HepG2 (cell line): ENCODE measurements around the gene DUSP9. TPM values are rescaled to one million over a fixed set of nuclear protein-coding genes. Genes with fewer than 3 reads are reported as not detected.

Experiments used
- AGO1 ChIP-seq: fragments of 200-400 bp; formaldehyde crosslinking; IDR thresholded peaks from 2 replicates; pipeline ENCODE4 v1.6.1; 2017; ENCODE audit warnings: mild to moderate bottlenecking, low read depth, low read length, moderate library complexity; ENCODE audit not compliant: poor library complexity, severe bottlenecking
- GABPB1 ChIP-seq: IDR thresholded peaks from 2 replicates; pipeline ENCODE4 v1.6.1; 2016; ENCODE audit warnings: mild to moderate bottlenecking, missing genetic modification reagents, moderate library complexity, missing compliant biosample characterization
- HDAC2 ChIP-seq: sonication (generic); formaldehyde crosslinking; IDR thresholded peaks from 2 replicates; pipeline ENCODE4 v1.4.0; 2020; ENCODE audit warnings: missing genetic modification reagents
- KDM2A ChIP-seq: sonication (generic); formaldehyde crosslinking; IDR thresholded peaks from 2 replicates; pipeline ENCODE4 v1.4.0; 2020; ENCODE audit warnings: low read depth, missing genetic modification reagents, borderline replicate concordance
- NONO ChIP-seq, 2 experiments: fragments of 450-650 bp in 1 of 2; sonication (generic) in 1 of 2; formaldehyde crosslinking in 1 of 2; IDR thresholded peaks in 1 of 2; conservative IDR thresholded peaks in 1 of 2; 2 replicates each; pipeline versions ENCODE4 v1.6.1 to v1.8.0; 2017 to 2022; ENCODE audit warnings: mild to moderate bottlenecking in 1 of 2, missing genetic modification reagents in 1 of 2, moderate library complexity in 1 of 2
- PAF1 ChIP-seq: IDR thresholded peaks from 2 replicates; pipeline ENCODE4 v1.6.1; 2016; ENCODE audit warnings: missing genetic modification reagents, missing compliant biosample characterization
- ZBTB42 ChIP-seq: sonication (generic); formaldehyde crosslinking; IDR thresholded peaks from 2 replicates; pipeline ENCODE4 v1.5.0; 2020; ENCODE audit warnings: mild to moderate bottlenecking, missing genetic modification reagents
- ZNF724P ChIP-seq: sonication (generic); formaldehyde crosslinking; IDR thresholded peaks from 2 replicates; pipeline ENCODE4 v1.8.0; 2022; ENCODE audit warnings: missing genetic modification reagents, borderline replicate concordance
- polyA plus RNA-seq, 8 experiments: library from polyadenylated mRNA; depleted of rRNA in 3 of 8; stranded (reverse) in 7 of 8; unstranded in 1 of 8; fragments of >200 nt; fragmentation: Illumina TruSeq in 4 of 8; extraction: Trizol in 4 of 8; gene quantifications; 2 replicates each; pipeline versions ENCODE4 v1.2.1 to v1.2.3, GENCODE V29; 2011 to 2016; ENCODE audit warnings: low read depth in 4 of 8, missing spikeins in 1 of 8, mixed read lengths in 1 of 8; ENCODE audit not compliant: insufficient read depth in 1 of 8
- total RNA-seq, 5 experiments: library from RNA; depleted of rRNA; stranded (reverse); fragments of >200 nt; fragmentation: Illumina TruSeq; extraction: Trizol; gene quantifications; 2 replicates each; pipeline ENCODE4 v1.2.3, GENCODE V29; 2016; ENCODE audit warnings: low read depth in 1 of 5
- TF ChIP-seq, protein P1 (sequence below): sonication (generic); formaldehyde crosslinking; IDR thresholded peaks from 2 replicates; pipeline ENCODE4 v1.8.1; 2023; ENCODE audit warnings: mild to moderate bottlenecking, moderate library complexity, missing genetic modification reagents
- TF ChIP-seq, protein P2 (sequence below): conservative IDR thresholded peaks from 2 replicates; pipeline ENCODE4 v1.6.1; 2018; ENCODE audit warnings: missing genetic modification reagents
- TF ChIP-seq, protein P3 (sequence below): sonication (generic); formaldehyde crosslinking; IDR thresholded peaks from 2 replicates; pipeline ENCODE4 v1.4.0; 2020; ENCODE audit warnings: missing genetic modification reagents, low read depth, mild to moderate bottlenecking, borderline replicate concordance
- TF ChIP-seq, protein P4 (sequence below): sonication (generic); formaldehyde crosslinking; IDR thresholded peaks from 2 replicates; pipeline ENCODE4 v1.5.0; 2020; ENCODE audit warnings: missing genetic modification reagents

Gene DUSP9
- total and polyA plus RNA-seq, 2 of the 13 experiments (the other 11 are each of a cell fraction or from before 2014, with no cell fraction given): 235 to 435 TPM

DNA sequence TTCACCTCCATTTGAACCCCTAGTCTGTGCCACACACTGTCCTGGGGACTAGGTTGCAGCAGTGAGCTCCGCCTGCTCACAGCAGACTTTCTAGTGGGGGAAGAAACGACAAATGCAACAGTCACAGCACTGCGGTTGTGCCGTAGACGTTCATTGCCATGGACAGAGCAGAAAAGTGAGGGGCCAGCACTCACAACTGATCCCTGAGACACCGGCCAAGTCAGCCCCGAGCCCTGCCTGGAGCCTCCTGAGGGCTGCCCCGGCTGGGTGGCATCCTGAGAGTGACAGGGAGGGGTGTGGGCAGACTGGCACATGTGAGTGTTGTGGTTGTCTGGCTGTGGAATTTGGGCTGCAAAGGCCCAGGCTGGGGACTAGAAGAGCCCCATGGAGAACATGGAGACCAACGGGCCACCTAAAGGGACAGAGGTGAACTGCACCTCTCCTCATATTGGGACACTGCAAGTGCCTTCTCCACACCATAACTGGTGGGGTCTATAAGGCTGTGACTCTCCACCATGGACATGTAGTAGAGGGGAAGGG is 4.6 kb downstream of the DUSP9 start (continued):
- TF ChIP-seq, protein P1, sequence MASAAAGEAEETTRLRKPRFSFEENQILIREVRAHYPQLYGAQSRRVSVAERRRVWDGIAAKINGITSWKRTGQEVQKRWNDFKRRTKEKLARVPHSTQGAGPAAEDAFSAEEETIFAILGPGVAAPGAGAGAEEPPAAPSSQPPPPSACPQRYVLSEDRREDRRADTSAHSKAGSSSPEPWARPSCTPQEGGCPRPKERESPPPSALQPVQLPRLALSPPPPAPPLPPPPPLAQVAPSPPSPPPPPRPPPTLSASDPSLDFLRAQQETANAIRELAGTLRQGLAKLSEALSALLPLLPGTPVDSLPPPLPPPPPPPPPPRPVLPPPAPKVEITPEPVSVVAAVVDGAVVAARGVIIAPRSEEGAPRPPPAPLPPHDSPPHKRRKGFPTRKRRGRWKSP (CRISPR knock-in tag): 0 out of 2 replicates have a peak, but pooled peaks have one; percentile 39
- TF ChIP-seq GABPB1 (CRISPR knock-in tag) (peak; percentile 25; the same call in 1 of the 2 replicates), ZBTB42 (CRISPR knock-in tag) (no peak), PAF1 (CRISPR knock-in tag) (peak; percentile 79), HDAC2 (CRISPR knock-in tag) (no peak), AGO1 (peak; percentile 84), NONO (IDR thresholded peaks at IDR 0.05) (no peak), NONO (CRISPR knock-in tag; conservative IDR thresholded peaks at IDR 0.05) (peak; percentile 59; the same call in 1 of the 2 replicates), ZNF724P (no peak), KDM2A (CRISPR knock-in tag) (peak; percentile 51; the same call in 1 of the 2 replicates)
- TF ChIP-seq, protein P2, sequence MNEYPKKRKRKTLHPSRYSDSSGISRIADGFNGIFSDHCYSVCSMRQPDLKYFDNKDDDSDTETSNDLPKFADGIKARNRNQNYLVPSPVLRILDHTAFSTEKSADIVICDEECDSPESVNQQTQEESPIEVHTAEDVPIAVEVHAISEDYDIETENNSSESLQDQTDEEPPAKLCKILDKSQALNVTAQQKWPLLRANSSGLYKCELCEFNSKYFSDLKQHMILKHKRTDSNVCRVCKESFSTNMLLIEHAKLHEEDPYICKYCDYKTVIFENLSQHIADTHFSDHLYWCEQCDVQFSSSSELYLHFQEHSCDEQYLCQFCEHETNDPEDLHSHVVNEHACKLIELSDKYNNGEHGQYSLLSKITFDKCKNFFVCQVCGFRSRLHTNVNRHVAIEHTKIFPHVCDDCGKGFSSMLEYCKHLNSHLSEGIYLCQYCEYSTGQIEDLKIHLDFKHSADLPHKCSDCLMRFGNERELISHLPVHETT (CRISPR knock-in tag): 0 out of 2 replicates have a peak, but pooled peaks have one; percentile 23
- TF ChIP-seq, protein P3, sequence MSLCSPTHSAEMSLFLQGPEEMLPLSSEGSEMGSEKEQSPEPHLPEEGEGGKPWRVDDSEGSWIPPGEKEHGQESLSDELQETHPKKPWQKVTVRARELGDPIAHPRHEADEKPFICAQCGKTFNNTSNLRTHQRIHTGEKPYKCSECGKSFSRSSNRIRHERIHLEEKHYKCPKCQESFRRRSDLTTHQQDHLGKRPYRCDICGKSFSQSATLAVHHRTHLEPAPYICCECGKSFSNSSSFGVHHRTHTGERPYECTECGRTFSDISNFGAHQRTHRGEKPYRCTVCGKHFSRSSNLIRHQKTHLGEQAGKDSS (CRISPR knock-in tag): no peak
- TF ChIP-seq, protein P4, sequence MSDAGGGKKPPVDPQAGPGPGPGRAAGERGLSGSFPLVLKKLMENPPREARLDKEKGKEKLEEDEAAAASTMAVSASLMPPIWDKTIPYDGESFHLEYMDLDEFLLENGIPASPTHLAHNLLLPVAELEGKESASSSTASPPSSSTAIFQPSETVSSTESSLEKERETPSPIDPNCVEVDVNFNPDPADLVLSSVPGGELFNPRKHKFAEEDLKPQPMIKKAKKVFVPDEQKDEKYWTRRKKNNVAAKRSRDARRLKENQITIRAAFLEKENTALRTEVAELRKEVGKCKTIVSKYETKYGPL (CRISPR knock-in tag): no peak
